Parathyroid adenoma (tissue), 2 donors: ENCODE results near the gene UNC13A.

ENCODE experiments used
- H2AFZ ChIP-seq: fragments of 300-600 bp; sonication (generic); one replicate; pipeline ENCODE4 v1.7.0; 2017; ENCODE audit warnings: antibody characterized with exemption, mild to moderate bottlenecking
- H3K27ac ChIP-seq: fragments of 300-600 bp; sonication (generic); one replicate; pipeline ENCODE4 v1.7.0; 2017
- H3K27me3 ChIP-seq: fragments of 300-600 bp; sonication (generic); one replicate; pipeline ENCODE4 v1.7.0; 2017; ENCODE audit warnings: low read length; ENCODE audit not compliant: control insufficient read depth, insufficient read depth
- H3K36me3 ChIP-seq: fragments of 300-600 bp; sonication (generic); one replicate; pipeline ENCODE4 v1.7.0; 2017; ENCODE audit warnings: low read length; ENCODE audit not compliant: control insufficient read depth, insufficient read depth
- H3K4me1 ChIP-seq: fragments of 300-600 bp; sonication (generic); one replicate; pipeline ENCODE4 v1.7.0; 2017; ENCODE audit warnings: control low read depth
- H3K4me2 ChIP-seq: fragments of 300-600 bp; sonication (generic); one replicate; pipeline ENCODE4 v1.7.0; 2017; ENCODE audit warnings: low read length
- H3K4me3 ChIP-seq: fragments of 300-600 bp; sonication (generic); one replicate; pipeline ENCODE4 v1.7.0; 2017; ENCODE audit warnings: low read depth, low read length
- H3K79me2 ChIP-seq: fragments of 300-600 bp; sonication (generic); one replicate; pipeline ENCODE4 v1.7.0; 2017; ENCODE audit warnings: control low read depth
- H3K9ac ChIP-seq: fragments of 300-600 bp; sonication (generic); one replicate; pipeline ENCODE4 v1.7.0; 2017; ENCODE audit warnings: mild to moderate bottlenecking
- H3K9me3 ChIP-seq: fragments of 300-600 bp; sonication (generic); one replicate; pipeline ENCODE4 v1.7.0; 2017; ENCODE audit warnings: low read length; ENCODE audit not compliant: control insufficient read depth
- CTCF ChIP-seq: fragments of 300-600 bp; sonication (generic); IDR thresholded peaks from one replicate; pipeline ENCODE4 v1.7.0; 2017; ENCODE audit warnings: antibody characterized with exemption, mild to moderate bottlenecking
- donor health status: primary hyperparathyroidism.

Gene UNC13A

DNA sequence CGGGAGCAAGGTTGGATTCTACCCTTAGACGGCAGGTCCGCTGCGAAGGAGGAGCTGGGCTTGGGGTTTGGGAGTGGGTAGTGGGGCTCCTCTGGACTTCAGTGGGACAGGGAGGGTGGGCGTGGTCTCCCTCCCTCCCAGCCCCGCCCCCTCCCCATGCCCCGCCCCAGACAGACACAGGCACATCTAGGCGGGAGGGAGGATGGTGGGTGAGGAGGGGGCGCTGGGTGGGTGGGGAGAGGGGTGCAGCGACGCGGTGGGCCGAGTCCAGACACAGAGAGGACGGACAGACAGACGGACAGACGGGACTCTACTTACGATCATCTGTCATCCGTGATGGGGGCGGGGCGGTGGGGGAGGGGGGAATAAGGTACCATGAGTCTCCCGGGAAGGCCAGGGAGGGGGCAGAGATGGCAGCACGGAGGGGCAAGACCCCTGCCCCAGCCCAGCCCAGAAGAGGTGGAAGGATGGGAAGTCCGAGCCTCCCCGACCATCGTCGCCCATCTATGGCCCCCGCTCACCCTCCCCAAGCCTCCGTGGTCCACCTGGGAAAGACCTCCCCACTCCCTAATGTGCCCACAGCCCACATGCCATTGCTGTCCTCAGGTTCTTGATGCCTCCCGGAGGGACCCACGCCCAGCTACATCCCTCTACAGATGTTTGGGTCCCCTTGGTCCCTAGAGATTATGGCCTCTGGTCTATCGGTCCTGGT lies 64.8 kb downstream of the UNC13A start:
- TF ChIP-seq CTCF, result no peak
- Histone ChIP-seq H3K4me3 (no peak overlapping the region), H3K4me1 (no peaks in the 10 kb centered on the region), H2AFZ (no peak overlapping the region), H3K27ac (no peak overlapping the region), H3K9me3 (no peaks in the 10 kb centered on the region), H3K4me2 (no peak overlapping the region), H3K79me2 (no peaks in the 10 kb centered on the region), H3K27me3 (no peaks in the 10 kb centered on the region), H3K36me3 (no peaks in the 10 kb centered on the region), H3K9ac (no peak overlapping the region)

DNA sequence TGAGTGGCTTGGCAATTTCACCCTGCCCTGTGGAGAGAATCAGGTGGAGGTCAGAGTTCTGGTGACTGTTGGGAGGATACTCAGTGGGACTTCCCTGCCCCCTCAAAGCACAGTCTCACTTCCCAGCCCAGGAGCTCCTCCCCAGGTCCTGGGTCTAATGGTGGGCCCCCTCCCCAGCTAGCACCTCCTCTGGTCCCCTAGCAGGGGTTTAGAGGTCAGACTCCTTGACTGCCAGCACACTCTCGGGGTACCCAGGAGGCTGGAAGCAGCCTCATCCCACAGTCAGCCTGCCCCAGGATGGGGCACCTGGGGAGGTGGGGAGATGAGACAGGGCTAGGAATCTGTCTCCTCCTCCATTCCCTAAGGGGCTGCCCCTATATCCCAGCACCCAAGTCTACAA lies 67.5 kb downstream of the UNC13A start:
- no peak overlapping the region for H3K27ac ChIP-seq
- no peaks in the 10 kb centered on the region for H3K36me3 ChIP-seq
- no peaks in the 10 kb centered on the region for H3K4me1 ChIP-seq
- H3K27me3 ChIP-seq, result no peaks in the 10 kb centered on the region
- no peaks in the 10 kb centered on the region for H3K79me2 ChIP-seq
- no peak overlapping the region for H2AFZ ChIP-seq
- TF ChIP-seq CTCF, result no peak
- H3K4me3 ChIP-seq, result no peak overlapping the region
- H3K9me3 ChIP-seq, result no peaks in the 10 kb centered on the region
- no peak overlapping the region for H3K9ac ChIP-seq
- no peak overlapping the region for H3K4me2 ChIP-seq

GRCh38 chr19:17618936-17619335 lies 69.2 kb downstream of the UNC13A start:
- no peaks in the 10 kb centered on the region for H3K9me3 ChIP-seq
- H3K4me1 ChIP-seq, result no peaks in the 10 kb centered on the region
- no peak overlapping the region for H3K4me3 ChIP-seq
- no peak overlapping the region for H3K9ac ChIP-seq
- no peak for TF ChIP-seq CTCF
- H3K27ac ChIP-seq, result no peak overlapping the region
- no peak overlapping the region for H3K4me2 ChIP-seq
- H3K27me3 ChIP-seq, result no peaks in the 10 kb centered on the region
- H3K36me3 ChIP-seq, result no peaks in the 10 kb centered on the region
- no peaks in the 10 kb centered on the region for H3K79me2 ChIP-seq
- H2AFZ ChIP-seq, result no peak overlapping the region

- H3K36me3 ChIP-seq, result no peaks in the 10 kb centered on the region
- no peak overlapping the region for H3K4me2 ChIP-seq
- no peaks in the 10 kb centered on the region for H3K4me1 ChIP-seq
- no peak overlapping the region for H3K4me3 ChIP-seq
- H3K9ac ChIP-seq, result no peak overlapping the region
- no peak for TF ChIP-seq CTCF
- no peaks in the 10 kb centered on the region for H3K27me3 ChIP-seq
- no peaks in the 10 kb centered on the region for H3K79me2 ChIP-seq
- no peak overlapping the region for H3K27ac ChIP-seq
- H3K9me3 ChIP-seq, result no peaks in the 10 kb centered on the region
- no peak overlapping the region for H2AFZ ChIP-seq
These were observed 69.8 kb downstream of the UNC13A start for GRCh38 chr19:17618281-17618903.

DNA sequence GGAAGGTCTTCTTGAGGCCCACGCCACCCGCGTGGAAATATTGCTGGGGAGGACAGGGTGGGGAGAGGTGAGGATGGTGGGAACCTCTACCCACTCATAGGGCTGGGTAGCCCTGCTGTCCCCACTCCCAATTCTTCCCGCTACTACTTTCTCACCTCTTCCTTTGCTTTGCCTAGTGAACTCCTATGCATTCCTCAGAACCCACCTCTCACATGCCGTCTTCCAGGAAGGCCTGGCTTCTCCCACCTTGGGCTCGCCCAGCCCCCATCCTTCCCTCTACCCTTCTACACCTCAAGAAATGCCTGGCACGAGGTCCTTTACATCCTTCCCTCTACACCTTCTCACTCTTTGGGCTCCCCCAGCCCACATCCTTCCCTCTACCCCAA lies 70.4 kb downstream of the UNC13A start:
- H2AFZ ChIP-seq, result no peak overlapping the region
- H3K4me2 ChIP-seq, result no peak overlapping the region

More for the DNA sequence above, 70.4 kb downstream of the UNC13A start:
- H3K4me1 ChIP-seq, result no peaks in the 10 kb centered on the region
- no peaks in the 10 kb centered on the region for H3K79me2 ChIP-seq
- no peak overlapping the region for H3K27ac ChIP-seq
- H3K4me3 ChIP-seq, result no peak overlapping the region
- H3K27me3 ChIP-seq, result no peaks in the 10 kb centered on the region
- H3K36me3 ChIP-seq, result no peaks in the 10 kb centered on the region
- no peak for TF ChIP-seq CTCF
- no peak overlapping the region for H3K9ac ChIP-seq
- no peaks in the 10 kb centered on the region for H3K9me3 ChIP-seq
